KOPT-K1 (cell line): Measurements from ENCODE around the gene GPLD1.

ENCODE experiments used
- H3K27ac ChIP-seq: fragments of 200-600 bp; sonication (generic); 2 replicates; pipeline ENCODE4 v1.5.1; 2016; ENCODE audit warnings: antibody characterized with exemption, mild to moderate bottlenecking, low read depth, low read length; ENCODE audit not compliant: poor library complexity, severe bottlenecking
- H3K36me3 ChIP-seq: fragments of 200-600 bp; sonication (generic); 2 replicates; pipeline ENCODE4 v1.5.1; 2017; ENCODE audit warnings: antibody characterized with exemption, mild to moderate bottlenecking, low read length, moderate library complexity; ENCODE audit not compliant: insufficient read depth
- H3K9me3 ChIP-seq: fragments of 200-600 bp; sonication (generic); 2 replicates; pipeline ENCODE4 v1.5.1; 2017; ENCODE audit warnings: antibody characterized with exemption, low read length, mild to moderate bottlenecking; ENCODE audit not compliant: insufficient read depth, poor library complexity, severe bottlenecking

The GPLD1 gene

GRCh38 chr6:24451581-24452388, 37.6 kb downstream of the GPLD1 start:
- Histone ChIP-seq H3K36me3 (no peaks in the 10 kb centered on the region), H3K9me3 (no peaks in the 10 kb centered on the region)

DNA sequence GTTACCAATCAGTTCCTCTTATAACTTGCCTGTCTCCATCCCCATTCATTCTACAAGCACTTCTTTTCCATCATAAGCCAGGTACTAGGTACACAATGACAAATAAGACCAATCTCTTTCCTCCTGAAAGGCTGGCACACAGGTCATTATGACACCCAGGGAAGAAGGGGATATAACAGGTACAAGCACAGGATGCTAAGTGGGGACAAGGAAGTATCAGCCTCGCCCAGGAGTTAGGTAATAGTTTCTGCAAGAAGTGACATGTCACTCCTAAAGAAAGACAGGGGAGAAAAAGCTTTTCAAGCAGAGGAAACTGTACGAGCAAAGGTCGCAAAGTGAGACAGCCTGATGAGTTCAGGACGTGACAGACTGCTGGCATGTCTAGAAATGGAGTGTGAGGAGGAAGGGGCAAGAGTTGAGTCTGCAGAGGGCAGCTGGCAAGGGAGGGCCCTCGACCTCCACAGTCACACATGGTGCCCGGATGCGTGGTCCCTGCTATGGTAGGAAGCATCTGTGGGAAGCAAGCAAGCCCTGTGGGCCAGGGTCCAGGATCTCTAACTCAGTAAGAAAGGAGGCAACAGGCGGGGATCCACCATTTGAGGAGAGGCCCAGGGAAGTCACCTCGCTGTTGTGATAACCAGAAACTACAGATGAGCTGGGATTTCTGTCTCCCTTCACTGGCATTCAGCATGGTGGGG, 40.4 kb downstream of the GPLD1 start:
- no peak overlapping the region for H3K27ac ChIP-seq
- no peaks in the 10 kb centered on the region for H3K9me3 ChIP-seq
- H3K36me3 ChIP-seq, result no peaks in the 10 kb centered on the region

More at GRCh38 chr6:24451581-24452388, 37.6 kb downstream of the GPLD1 start:
- H3K27ac ChIP-seq, result no peak overlapping the region

DNA sequence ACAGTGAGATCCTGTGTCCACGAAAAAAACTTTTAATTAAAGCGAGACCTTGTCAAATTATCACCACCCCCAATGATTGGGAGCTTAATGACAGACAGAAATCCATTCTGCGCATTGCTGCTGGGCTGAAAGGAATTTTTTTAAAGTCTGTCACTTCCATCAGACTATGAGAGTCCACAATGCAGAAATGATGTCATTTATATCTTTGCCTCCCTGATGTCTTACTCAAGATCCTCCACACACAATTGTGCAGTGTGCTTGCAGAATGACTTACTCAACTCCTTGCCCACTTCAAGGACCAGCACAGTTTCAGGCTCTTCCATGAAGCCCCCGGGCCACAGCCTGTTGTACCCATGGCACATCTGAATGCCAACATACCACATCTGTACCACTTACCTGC, 41.0 kb downstream of the GPLD1 start:
- Histone ChIP-seq H3K36me3 (no peaks in the 10 kb centered on the region), H3K27ac (no peak overlapping the region), H3K9me3 (no peaks in the 10 kb centered on the region)

DNA sequence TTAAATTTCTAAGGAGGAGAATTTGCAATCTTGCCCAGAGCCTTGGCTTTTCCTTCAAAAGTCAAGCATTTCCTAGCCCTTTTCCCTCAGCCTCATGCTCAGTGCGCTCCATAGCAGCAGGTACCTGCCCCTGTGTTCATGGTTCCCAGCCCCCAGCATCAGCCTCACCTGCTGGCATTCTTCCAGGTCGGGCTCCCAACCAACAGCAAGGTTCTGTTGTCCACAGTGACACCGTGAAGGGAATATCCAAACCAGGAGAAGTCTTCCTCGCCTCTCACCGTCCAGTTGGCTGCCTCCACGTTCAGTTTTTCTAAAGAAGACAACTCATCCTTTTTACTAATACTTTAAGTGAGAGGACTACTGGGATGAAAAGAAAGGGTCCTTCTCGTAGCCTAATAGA, 42.7 kb downstream of the GPLD1 start:
- no peaks in the 10 kb centered on the region for H3K9me3 ChIP-seq
- H3K36me3 ChIP-seq, result no peaks in the 10 kb centered on the region
- no peak overlapping the region for H3K27ac ChIP-seq

DNA sequence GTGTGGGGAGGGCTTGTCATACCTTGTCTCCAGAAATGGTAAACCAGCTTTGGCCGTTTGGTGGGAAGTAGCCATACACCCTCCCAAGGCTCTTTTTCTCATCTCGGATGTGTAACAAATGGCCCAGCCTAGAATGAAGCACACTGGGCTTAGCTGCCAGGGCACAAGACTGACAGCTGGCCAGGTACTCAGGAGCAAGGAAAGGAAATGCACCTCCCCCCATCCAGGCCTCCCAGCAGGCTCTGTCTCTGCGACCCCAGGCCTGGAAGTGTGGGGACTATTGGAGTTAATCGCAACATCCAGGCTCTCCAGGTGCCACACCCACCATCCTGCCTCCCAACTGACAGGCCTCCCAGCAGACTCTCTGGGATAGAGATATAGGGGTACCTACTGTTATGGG, 43.7 kb downstream of the GPLD1 start:
- no peaks in the 10 kb centered on the region for H3K9me3 ChIP-seq
- H3K27ac ChIP-seq, result no peak overlapping the region
- no peaks in the 10 kb centered on the region for H3K36me3 ChIP-seq

DNA sequence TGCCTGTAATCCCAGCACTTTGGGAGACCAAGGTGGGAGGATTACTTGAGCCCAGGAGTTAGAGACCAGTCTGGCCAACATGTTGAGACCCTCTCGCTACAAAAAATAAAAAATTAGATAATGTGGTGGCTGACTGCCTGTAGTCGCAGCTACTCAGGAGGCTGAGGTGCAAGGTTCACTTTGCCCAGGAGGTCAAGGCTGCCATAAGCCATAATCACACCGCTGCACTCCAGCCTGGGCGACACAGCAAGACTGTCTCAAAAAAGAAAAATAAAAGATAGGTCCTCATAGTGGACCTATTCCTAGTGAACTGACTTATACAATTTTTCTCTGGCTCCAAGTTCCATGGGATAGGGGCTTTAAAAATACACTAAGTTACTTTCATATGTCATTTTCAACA, 44.8 kb downstream of the GPLD1 start:
- no peak overlapping the region for H3K27ac ChIP-seq
- no peaks in the 10 kb centered on the region for H3K9me3 ChIP-seq
- H3K36me3 ChIP-seq, result no peaks in the 10 kb centered on the region

DNA sequence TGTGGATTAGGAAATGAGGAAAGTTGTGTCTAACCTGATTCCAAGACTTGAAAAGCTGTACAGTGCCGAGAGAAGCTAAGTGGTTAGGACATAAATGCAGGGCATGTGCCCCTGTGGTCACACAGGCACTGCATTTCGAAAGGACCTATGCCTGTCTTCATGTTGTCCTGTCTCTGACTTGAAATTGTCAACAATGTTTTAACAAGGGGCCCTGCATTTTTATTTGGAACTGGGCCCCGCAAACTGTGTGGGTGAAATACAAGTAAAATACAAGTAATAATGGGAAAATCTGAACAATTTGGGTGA, 47.8 kb downstream of the GPLD1 start:
- Histone ChIP-seq H3K36me3 (peaks cover 5% of the 10 kb centered on the region; the same call in 1 of the 2 replicates), H3K9me3 (no peaks in the 10 kb centered on the region), H3K27ac (no peak overlapping the region)

GRCh38 chr6:24440897-24441598, 48.3 kb downstream of the GPLD1 start:
- Histone ChIP-seq H3K9me3 (no peaks in the 10 kb centered on the region), H3K36me3 (peaks cover 5% of the 10 kb centered on the region; the same call in 1 of the 2 replicates), H3K27ac (no peak overlapping the region)

GRCh38 chr6:24439858-24440539, 49.4 kb downstream of the GPLD1 start:
- Histone ChIP-seq H3K36me3 (peaks cover 5% of the 10 kb centered on the region; the same call in 1 of the 2 replicates), H3K27ac (no peak overlapping the region), H3K9me3 (no peaks in the 10 kb centered on the region)

DNA sequence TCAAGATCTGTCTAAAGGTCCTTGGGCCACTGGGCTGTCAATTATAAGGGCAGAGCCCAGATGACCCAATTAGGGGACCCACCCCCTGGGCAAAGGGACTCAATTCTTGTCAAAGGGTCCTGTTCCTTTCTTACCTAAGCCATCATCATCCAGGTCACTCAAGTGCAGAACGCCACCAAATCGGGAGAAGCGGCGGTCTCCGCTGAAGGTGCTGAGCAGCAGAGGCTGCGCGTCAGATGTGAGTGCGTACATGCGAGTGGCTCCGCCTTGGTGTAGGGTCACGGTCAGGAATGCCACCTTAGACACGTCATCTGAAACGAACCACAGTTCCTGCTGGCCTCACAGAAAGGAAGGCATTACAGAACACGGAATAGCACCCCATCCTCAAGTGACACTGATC, 52.4 kb downstream of the GPLD1 start:
- Histone ChIP-seq H3K36me3 (peaks cover 5% of the 10 kb centered on the region; the same call in 1 of the 2 replicates), H3K27ac (no peak overlapping the region), H3K9me3 (no peaks in the 10 kb centered on the region)

DNA sequence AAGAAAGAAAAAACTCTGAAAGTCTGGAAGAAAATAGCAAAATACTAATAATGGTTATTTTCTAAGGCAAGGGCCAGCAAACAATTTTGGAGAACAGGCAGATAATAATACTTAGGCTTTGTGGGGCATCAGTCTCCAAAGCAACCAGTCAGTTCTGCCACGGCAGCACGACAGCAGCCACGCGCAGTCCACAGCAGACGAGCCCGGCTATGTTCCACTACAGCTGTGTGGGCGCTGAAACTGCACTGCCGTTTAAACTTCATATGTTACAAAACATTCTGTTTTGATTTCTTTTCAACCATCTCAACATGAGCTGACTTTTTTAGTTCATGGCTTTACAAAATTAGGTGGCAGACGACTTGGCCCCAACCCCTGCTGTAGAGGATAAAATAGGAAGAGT, 56.8 kb downstream of the GPLD1 start:
- Histone ChIP-seq H3K27ac (no peak overlapping the region), H3K9me3 (no peaks in the 10 kb centered on the region), H3K36me3 (peaks cover 6% of the 10 kb centered on the region; the same call in 1 of the 2 replicates)

- Histone ChIP-seq H3K9me3 (no peaks in the 10 kb centered on the region), H3K27ac (no peak overlapping the region), H3K36me3 (peaks cover 18% of the 10 kb centered on the region)
These were observed 58.3 kb downstream of the GPLD1 start for GRCh38 chr6:24431045-24431451.

GRCh38 chr6:24430086-24430485, 59.3 kb downstream of the GPLD1 start:
- H3K9me3 ChIP-seq, result no peaks in the 10 kb centered on the region
- peaks cover 27% of the 10 kb centered on the region for H3K36me3 ChIP-seq
- H3K27ac ChIP-seq, result no peak overlapping the region

GRCh38 chr6:24429146-24429545, 60.2 kb downstream of the GPLD1 start:
- Histone ChIP-seq H3K36me3 (peaks cover 37% of the 10 kb centered on the region), H3K9me3 (no peaks in the 10 kb centered on the region), H3K27ac (no peak overlapping the region)

DNA sequence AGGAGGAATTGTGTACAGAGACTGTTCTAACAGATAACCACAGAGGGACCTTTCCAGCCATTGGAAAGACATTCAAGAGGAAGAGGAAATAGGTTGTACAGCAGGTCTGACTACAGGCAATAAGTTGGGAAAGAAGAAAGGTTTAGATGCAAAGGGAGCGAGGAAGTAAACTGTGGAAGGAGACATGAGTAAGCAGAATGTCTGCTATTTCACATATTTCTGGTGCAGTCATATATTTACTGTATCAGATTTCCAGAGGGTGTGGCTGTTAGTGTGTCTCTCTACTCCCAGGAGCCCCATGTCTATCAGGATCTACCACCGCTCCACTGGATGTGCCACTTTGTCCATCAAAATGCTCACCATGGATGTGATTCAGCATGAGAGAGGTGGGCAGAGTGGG, 60.8 kb downstream of the GPLD1 start:
- Histone ChIP-seq H3K27ac (no peak overlapping the region), H3K36me3 (peaks cover 42% of the 10 kb centered on the region), H3K9me3 (no peaks in the 10 kb centered on the region)
